Nephron progenitor cell (in vitro differentiated cells): ENCODE results near the gene CIROP.

Source experiments
- DNase-seq: peaks from one replicate; pipeline ENCODE4 v3.0.0; 2021
- H3K27ac Mint-ChIP-seq: 2 replicates; pipeline ENCODE4 v1.8.0; 2021; ENCODE audit warnings: mild to moderate bottlenecking, moderate library complexity, mixed read lengths
- H3K27me3 Mint-ChIP-seq: 2 replicates; pipeline ENCODE4 v1.8.0; 2021; ENCODE audit warnings: mild to moderate bottlenecking, low read depth, mixed read lengths; ENCODE audit not compliant: poor library complexity
- H3K36me3 Mint-ChIP-seq: 2 replicates; pipeline ENCODE4 v1.8.0; 2021; ENCODE audit warnings: low read depth, mixed read lengths
- H3K4me1 Mint-ChIP-seq: 2 replicates; pipeline ENCODE4 v1.8.0; 2021; ENCODE audit warnings: mixed read lengths
- H3K4me3 Mint-ChIP-seq: 2 replicates; pipeline ENCODE4 v1.8.0; 2021; ENCODE audit warnings: mild to moderate bottlenecking, moderate library complexity, mixed read lengths
- H3K9me3 Mint-ChIP-seq: 2 replicates; pipeline ENCODE4 v1.8.0; 2021; ENCODE audit warnings: mild to moderate bottlenecking, moderate library complexity, mixed read lengths
- TF ChIP-seq, protein P1 (sequence below): fragments of 200-600 bp; sonication (generic); IDR thresholded peaks from 2 replicates; pipeline ENCODE4 v1.5.0; 2021; ENCODE audit warnings: antibody characterized with exemption

The CIROP gene

GRCh38 chr14:23060536-23061260, 44.1 kb downstream of the CIROP start:
- H3K4me3 Mint-ChIP-seq = peak overlapping the region; percentile 52
- peaks cover 58% of the 10 kb centered on the region for H3K36me3 Mint-ChIP-seq
- H3K4me1 Mint-ChIP-seq = peaks cover 55% of the 10 kb centered on the region
- DNase-seq = no peak
- no peaks in the 10 kb centered on the region for H3K9me3 Mint-ChIP-seq
- TF ChIP-seq, protein P1, sequence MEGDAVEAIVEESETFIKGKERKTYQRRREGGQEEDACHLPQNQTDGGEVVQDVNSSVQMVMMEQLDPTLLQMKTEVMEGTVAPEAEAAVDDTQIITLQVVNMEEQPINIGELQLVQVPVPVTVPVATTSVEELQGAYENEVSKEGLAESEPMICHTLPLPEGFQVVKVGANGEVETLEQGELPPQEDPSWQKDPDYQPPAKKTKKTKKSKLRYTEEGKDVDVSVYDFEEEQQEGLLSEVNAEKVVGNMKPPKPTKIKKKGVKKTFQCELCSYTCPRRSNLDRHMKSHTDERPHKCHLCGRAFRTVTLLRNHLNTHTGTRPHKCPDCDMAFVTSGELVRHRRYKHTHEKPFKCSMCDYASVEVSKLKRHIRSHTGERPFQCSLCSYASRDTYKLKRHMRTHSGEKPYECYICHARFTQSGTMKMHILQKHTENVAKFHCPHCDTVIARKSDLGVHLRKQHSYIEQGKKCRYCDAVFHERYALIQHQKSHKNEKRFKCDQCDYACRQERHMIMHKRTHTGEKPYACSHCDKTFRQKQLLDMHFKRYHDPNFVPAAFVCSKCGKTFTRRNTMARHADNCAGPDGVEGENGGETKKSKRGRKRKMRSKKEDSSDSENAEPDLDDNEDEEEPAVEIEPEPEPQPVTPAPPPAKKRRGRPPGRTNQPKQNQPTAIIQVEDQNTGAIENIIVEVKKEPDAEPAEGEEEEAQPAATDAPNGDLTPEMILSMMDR = no peak
- peak overlapping the region; percentile 97 for H3K27ac Mint-ChIP-seq
- no peaks in the 10 kb centered on the region for H3K27me3 Mint-ChIP-seq

GRCh38 chr14:23058654-23059504, 45.9 kb downstream of the CIROP start:
- DNase-seq = no peak
- H3K4me3 Mint-ChIP-seq = peak overlapping the region; percentile 86
- peak overlapping the region; percentile 70 for H3K27ac Mint-ChIP-seq
- H3K4me1 Mint-ChIP-seq = peaks cover 64% of the 10 kb centered on the region
- no peaks in the 10 kb centered on the region for H3K27me3 Mint-ChIP-seq
- TF ChIP-seq, protein P1 = no peak
- no peaks in the 10 kb centered on the region for H3K9me3 Mint-ChIP-seq
- peaks cover 47% of the 10 kb centered on the region for H3K36me3 Mint-ChIP-seq

GRCh38 chr14:23057757-23058653, 46.8 kb downstream of the CIROP start:
- H3K9me3 Mint-ChIP-seq = no peaks in the 10 kb centered on the region
- TF ChIP-seq, protein P1 = peak; percentile 91
- H3K27ac Mint-ChIP-seq = peak overlapping the region; percentile 90

DNA sequence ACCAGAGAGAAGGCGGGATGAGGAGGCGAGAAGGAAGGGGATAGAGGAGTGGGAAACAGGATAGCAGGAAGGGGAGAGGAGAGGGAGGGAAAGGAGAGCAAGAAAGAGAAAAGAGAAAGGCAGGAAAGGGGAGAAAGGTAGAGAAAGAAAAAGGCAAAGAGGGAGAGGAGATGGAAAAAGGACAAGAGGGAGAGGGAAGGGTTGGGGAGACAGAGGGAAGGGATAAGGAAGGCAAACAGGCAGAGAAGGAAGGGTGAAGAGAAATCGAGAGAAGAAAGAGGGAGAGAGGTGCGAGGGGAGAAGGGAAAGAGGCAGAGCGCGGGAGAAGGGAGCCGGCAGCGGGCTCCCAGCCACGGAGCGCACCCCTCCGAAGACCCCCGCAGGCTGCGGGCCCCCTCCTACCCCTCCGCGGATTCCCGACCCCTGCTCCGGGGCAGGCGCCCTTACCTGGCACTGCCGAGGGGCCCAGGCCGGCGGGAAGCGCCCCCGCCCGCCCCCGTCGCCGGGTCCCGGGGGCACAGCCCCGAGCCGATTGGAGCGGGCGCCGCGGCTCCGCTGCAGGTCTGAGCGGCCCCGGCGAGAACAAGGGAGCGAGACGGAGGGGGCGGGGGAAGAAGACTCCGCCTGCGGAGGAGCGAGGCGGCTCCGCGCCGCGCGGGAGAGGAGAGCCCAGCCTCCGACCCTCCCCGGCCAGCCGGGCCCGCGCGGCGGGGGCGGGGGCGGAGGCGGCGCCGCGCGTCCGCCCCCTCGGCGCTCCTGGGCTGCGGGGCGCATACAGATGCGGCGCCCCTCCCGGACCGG, 47.6 kb downstream of the CIROP start, which contains the start of gene CDH24:
TSS of gene CDH24 (minus strand) at position 565 of the 801 bp plus-strand sequence. CDS start 1,787 bp downstream, outside the sequence.
- peaks cover 70% of the 10 kb centered on the region for H3K4me1 Mint-ChIP-seq

More at GRCh38 chr14:23057757-23058653, 46.8 kb downstream of the CIROP start:
- peaks cover 47% of the 10 kb centered on the region for H3K36me3 Mint-ChIP-seq
- DNase-seq = peak; percentile 95
- no peaks in the 10 kb centered on the region for H3K27me3 Mint-ChIP-seq
- peak overlapping the region; percentile 86 for H3K4me3 Mint-ChIP-seq
- peaks cover 67% of the 10 kb centered on the region for H3K4me1 Mint-ChIP-seq

More for the DNA sequence above, 47.6 kb downstream of the CIROP start, which contains the start of gene CDH24:
- H3K4me3 Mint-ChIP-seq = peak within 1 kb of the TSS; percentile 96
- no peaks in the 10 kb centered on the region for H3K9me3 Mint-ChIP-seq
- TF ChIP-seq, protein P1 = no peak
- peaks cover 46% of the 10 kb centered on the region for H3K36me3 Mint-ChIP-seq
- peak within 1 kb of the TSS; percentile 90 for H3K27ac Mint-ChIP-seq
- DNase-seq = peak; percentile 86
- H3K27me3 Mint-ChIP-seq = no peaks in the 10 kb centered on the region
